Astrocyte (in vitro differentiated cells and primary cell): ENCODE data around the gene KRT80. TPM values are rescaled to one million over a fixed set of nuclear protein-coding genes. Genes with fewer than 3 reads are reported as not detected.

ENCODE experiments used
- DNase-seq: peaks from one replicate; pipeline ENCODE4 v3.0.0-alpha.2; 2010; ENCODE audit warnings: low read depth
- FAIRE-seq: peaks from 2 replicates; lab custom pipeline; 2011; peaks lifted over from hg19 to GRCh38; lab: Jason Lieb, UNC
- H2AFZ ChIP-seq: 2 replicates; pipeline ENCODE4 v1.6.0; 2012; ENCODE audit warnings: low read depth, low read length, inconsistent platforms
- H3K27ac ChIP-seq: 2 replicates; pipeline ENCODE4 v1.5.1; 2011; ENCODE audit warnings: low read depth, low read length, inconsistent platforms
- H3K27me3 ChIP-seq: 2 replicates; pipeline ENCODE4 v1.6.0; 2011; ENCODE audit warnings: low read length, inconsistent platforms; ENCODE audit not compliant: insufficient read depth
- H3K36me3 ChIP-seq: 2 replicates; pipeline ENCODE4 v1.5.1; 2011; ENCODE audit warnings: low read length, inconsistent platforms; ENCODE audit not compliant: insufficient read depth
- H3K4me1 ChIP-seq: 2 replicates; pipeline ENCODE4 v1.5.1; 2011; ENCODE audit warnings: low read length, inconsistent platforms; ENCODE audit not compliant: insufficient read depth
- H3K4me2 ChIP-seq: 2 replicates; pipeline ENCODE4 v1.6.0; 2012; ENCODE audit warnings: low read length, inconsistent platforms
- H3K4me3 ChIP-seq: 2 replicates; pipeline ENCODE4 v1.5.1; 2011; ENCODE audit warnings: low read depth, mild to moderate bottlenecking, low read length, inconsistent platforms; ENCODE audit not compliant: insufficient read depth
- H3K79me2 ChIP-seq: 2 replicates; pipeline ENCODE4 v1.6.0; 2012; ENCODE audit warnings: mild to moderate bottlenecking, low read length, inconsistent platforms; ENCODE audit not compliant: insufficient read depth
- H3K9ac ChIP-seq: 2 replicates; pipeline ENCODE4 v1.6.0; 2012; ENCODE audit warnings: mild to moderate bottlenecking, low read length, inconsistent platforms
- H3K9me3 ChIP-seq: 2 replicates; pipeline ENCODE4 v1.5.1; 2012; ENCODE audit warnings: low read depth, mild to moderate bottlenecking, low read length, inconsistent platforms; ENCODE audit not compliant: insufficient read depth
- H4K20me1 ChIP-seq: 2 replicates; pipeline ENCODE4 v1.6.0; 2012; ENCODE audit warnings: low read length, inconsistent platforms; ENCODE audit not compliant: insufficient read depth
- H3K27ac Mint-ChIP-seq: one replicate; pipeline ENCODE4 v1.8.0; 2021; ENCODE audit warnings: mild to moderate bottlenecking, mixed read lengths; ENCODE audit not compliant: unreplicated experiment
- H3K27me3 Mint-ChIP-seq: one replicate; pipeline ENCODE4 v1.8.0; 2021; ENCODE audit warnings: low read depth, mixed read lengths; ENCODE audit not compliant: unreplicated experiment
- H3K36me3 Mint-ChIP-seq: one replicate; pipeline ENCODE4 v1.8.0; 2021; ENCODE audit warnings: low read depth, mixed read lengths; ENCODE audit not compliant: unreplicated experiment
- H3K4me1 Mint-ChIP-seq: one replicate; pipeline ENCODE4 v1.8.0; 2021; ENCODE audit warnings: low read depth, mixed read lengths; ENCODE audit not compliant: unreplicated experiment
- H3K4me3 Mint-ChIP-seq: one replicate; pipeline ENCODE4 v1.8.0; 2021; ENCODE audit warnings: mild to moderate bottlenecking, moderate library complexity, mixed read lengths; ENCODE audit not compliant: unreplicated experiment
- H3K9me3 Mint-ChIP-seq: one replicate; pipeline ENCODE4 v1.8.0; 2021; ENCODE audit warnings: mild to moderate bottlenecking, mixed read lengths; ENCODE audit not compliant: unreplicated experiment
- EZH2 ChIP-seq: IDR thresholded peaks from 2 replicates; pipeline ENCODE4 v1.6.1; 2012; ENCODE audit warnings: mild to moderate bottlenecking, low read length, inconsistent platforms; ENCODE audit not compliant: insufficient read depth
- total RNA-seq: library from RNA; stranded (reverse); gene quantifications from 2 replicates; pipeline ENCODE4 v1.2.1, GENCODE V29; 2021
- TF ChIP-seq, protein P1 (sequence below): IDR thresholded peaks from 2 replicates; pipeline ENCODE4 v1.5.1; 2011; ENCODE audit warnings: low read depth, mild to moderate bottlenecking, inconsistent platforms, low read length, moderate library complexity; ENCODE audit not compliant: insufficient read depth

Gene KRT80
- total RNA-seq, 1 donor from 2014 or later: 3.6 TPM

DNA sequence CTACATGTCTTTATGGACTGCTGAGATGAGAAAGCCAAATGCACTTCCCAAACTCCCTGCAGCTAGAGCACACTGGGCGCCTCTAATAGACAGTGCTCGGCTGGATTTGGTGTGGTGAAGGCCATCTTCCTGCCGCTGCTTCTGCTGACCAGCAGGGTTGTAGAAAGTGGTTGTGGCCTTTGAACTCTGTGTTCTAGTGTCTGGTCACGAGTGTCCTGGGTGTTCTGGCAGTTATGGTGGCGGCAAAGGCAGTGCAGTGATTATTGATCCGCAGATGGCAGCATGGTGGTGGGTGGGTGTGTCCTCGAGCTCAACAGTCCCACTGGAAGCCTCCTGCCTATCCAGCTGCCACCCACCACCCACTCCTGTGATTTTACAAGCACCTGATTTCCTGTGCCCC, 68.9 kb downstream of the KRT80 start:
- no peak overlapping the region for H3K9ac ChIP-seq
- H3K27me3 ChIP-seq: peaks cover 12% of the 10 kb centered on the region
- H3K9me3 ChIP-seq: no peaks in the 10 kb centered on the region
- Mint-ChIP-seq H3K4me1 (peaks cover 1% of the 10 kb centered on the region), H3K27me3 (peaks cover 45% of the 10 kb centered on the region), H3K4me3 (no peak overlapping the region), H3K36me3 (no peaks in the 10 kb centered on the region), H3K9me3 (no peaks in the 10 kb centered on the region), H3K27ac (no peak overlapping the region)
- H3K4me1 ChIP-seq: no peaks in the 10 kb centered on the region
- FAIRE-seq (no peak), DNase-seq (no peak)
- no peaks in the 10 kb centered on the region for H3K79me2 ChIP-seq
- no peak overlapping the region for H2AFZ ChIP-seq
- no peak overlapping the region for H3K4me3 ChIP-seq
- TF ChIP-seq EZH2: no peak
- TF ChIP-seq, protein P1, sequence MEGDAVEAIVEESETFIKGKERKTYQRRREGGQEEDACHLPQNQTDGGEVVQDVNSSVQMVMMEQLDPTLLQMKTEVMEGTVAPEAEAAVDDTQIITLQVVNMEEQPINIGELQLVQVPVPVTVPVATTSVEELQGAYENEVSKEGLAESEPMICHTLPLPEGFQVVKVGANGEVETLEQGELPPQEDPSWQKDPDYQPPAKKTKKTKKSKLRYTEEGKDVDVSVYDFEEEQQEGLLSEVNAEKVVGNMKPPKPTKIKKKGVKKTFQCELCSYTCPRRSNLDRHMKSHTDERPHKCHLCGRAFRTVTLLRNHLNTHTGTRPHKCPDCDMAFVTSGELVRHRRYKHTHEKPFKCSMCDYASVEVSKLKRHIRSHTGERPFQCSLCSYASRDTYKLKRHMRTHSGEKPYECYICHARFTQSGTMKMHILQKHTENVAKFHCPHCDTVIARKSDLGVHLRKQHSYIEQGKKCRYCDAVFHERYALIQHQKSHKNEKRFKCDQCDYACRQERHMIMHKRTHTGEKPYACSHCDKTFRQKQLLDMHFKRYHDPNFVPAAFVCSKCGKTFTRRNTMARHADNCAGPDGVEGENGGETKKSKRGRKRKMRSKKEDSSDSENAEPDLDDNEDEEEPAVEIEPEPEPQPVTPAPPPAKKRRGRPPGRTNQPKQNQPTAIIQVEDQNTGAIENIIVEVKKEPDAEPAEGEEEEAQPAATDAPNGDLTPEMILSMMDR: no peak
- no peaks in the 10 kb centered on the region for H3K36me3 ChIP-seq
- H4K20me1 ChIP-seq: no peaks in the 10 kb centered on the region
- H3K27ac ChIP-seq: no peak overlapping the region
- H3K4me2 ChIP-seq: no peak overlapping the region

DNA sequence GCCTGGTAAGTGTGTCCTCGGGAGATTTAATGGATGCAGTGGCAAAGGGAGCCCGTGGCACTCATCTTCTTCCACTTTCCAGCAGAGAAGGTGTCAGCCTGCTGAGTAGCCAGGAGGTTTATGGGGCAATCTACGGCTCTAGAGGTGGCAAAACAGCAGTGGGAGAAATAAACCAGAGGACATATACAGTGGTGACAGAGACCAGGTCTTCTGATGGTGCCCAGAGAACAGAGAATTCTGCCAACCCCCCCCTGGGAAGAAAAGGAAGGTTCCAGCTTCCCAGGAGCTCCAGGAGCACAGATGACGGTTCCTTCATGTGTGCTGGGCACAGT, 69.3 kb downstream of the KRT80 start:
- peaks cover 1% of the 10 kb centered on the region for H3K4me1 Mint-ChIP-seq
- peaks cover 47% of the 10 kb centered on the region for H3K27me3 Mint-ChIP-seq
- FAIRE-seq: no peak
- Histone ChIP-seq H4K20me1 (no peaks in the 10 kb centered on the region), H3K9ac (no peak overlapping the region), H3K36me3 (no peaks in the 10 kb centered on the region), H3K9me3 (no peaks in the 10 kb centered on the region), H3K27ac (no peak overlapping the region), H3K79me2 (no peaks in the 10 kb centered on the region), H3K27me3 (peaks cover 12% of the 10 kb centered on the region), H2AFZ (no peak overlapping the region), H3K4me2 (no peak overlapping the region), H3K4me3 (no peak overlapping the region), H3K4me1 (no peaks in the 10 kb centered on the region)
- DNase-seq: no peak
- no peak overlapping the region for H3K4me3 Mint-ChIP-seq
- TF ChIP-seq EZH2: no peak
- TF ChIP-seq, protein P1: no peak
- H3K27ac Mint-ChIP-seq: no peak overlapping the region
- no peaks in the 10 kb centered on the region for H3K36me3 Mint-ChIP-seq
- H3K9me3 Mint-ChIP-seq: no peaks in the 10 kb centered on the region

DNA sequence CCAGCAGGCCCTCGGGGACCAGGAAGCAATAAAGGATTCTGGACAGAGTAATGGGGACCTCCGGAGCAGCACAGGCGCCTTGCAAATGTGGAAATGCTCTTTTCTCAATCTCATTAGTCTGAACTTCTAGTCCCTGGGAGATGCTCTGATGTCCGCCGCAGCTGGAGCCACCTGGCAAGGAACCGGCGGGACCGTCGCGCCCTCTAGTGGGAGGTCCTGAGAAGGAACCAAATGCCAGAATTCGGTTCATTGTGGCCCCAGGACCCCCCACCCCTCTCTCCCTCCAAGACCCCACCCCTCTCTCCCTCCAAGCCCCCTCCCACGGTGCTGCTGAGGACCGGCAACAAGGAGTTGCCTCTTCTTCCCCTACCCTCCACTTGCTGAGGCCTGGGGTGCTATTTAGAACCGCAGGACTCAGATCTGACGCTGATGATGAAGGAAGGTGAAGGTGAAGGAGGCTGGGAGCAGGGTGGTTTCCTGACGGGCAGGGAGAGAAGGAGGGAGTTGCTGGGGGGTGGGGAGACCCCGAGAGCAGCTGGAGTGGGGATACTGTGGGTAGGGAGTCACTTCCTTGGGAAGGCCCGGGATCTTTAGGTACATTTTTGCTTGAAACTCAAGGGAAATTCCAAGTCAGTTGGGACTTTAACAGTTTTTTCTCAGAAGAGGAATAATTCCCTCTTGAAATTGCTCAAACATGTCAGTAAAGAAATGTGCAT, 69.8 kb downstream of the KRT80 start:
- FAIRE-seq: no peak

More for the DNA sequence above, 69.8 kb downstream of the KRT80 start:
- H3K4me2 ChIP-seq: no peak overlapping the region
- TF ChIP-seq EZH2: no peak
- TF ChIP-seq, protein P1: peak; percentile 49
- H3K27ac ChIP-seq: no peak overlapping the region
- peaks cover 12% of the 10 kb centered on the region for H3K27me3 ChIP-seq
- no peaks in the 10 kb centered on the region for H4K20me1 ChIP-seq
- H3K79me2 ChIP-seq: no peaks in the 10 kb centered on the region
- Mint-ChIP-seq H3K4me1 (peaks cover 1% of the 10 kb centered on the region), H3K27me3 (peaks cover 49% of the 10 kb centered on the region), H3K4me3 (no peak overlapping the region), H3K27ac (no peak overlapping the region), H3K36me3 (no peaks in the 10 kb centered on the region), H3K9me3 (no peaks in the 10 kb centered on the region)
- H3K36me3 ChIP-seq: no peaks in the 10 kb centered on the region
- no peaks in the 10 kb centered on the region for H3K9me3 ChIP-seq
- no peak overlapping the region for H3K4me3 ChIP-seq
- H2AFZ ChIP-seq: no peak overlapping the region
- no peak for DNase-seq
- H3K4me1 ChIP-seq: no peaks in the 10 kb centered on the region
- no peak overlapping the region for H3K9ac ChIP-seq
